GM18520 (cell line): ENCODE results near the gene MCC.

ENCODE experiments used
- ATAC-seq: cut with Tn5 transposase; IDR thresholded peaks from one replicate; pipeline ENCODE4 v1.9.1; 2021; ENCODE audit not compliant: unreplicated experiment

Gene MCC

GRCh38 chr5:113183694-113184093 is 304.6 kb downstream of the MCC start:
- ATAC-seq = no peak

- ATAC-seq = no peak
These were observed 305.5 kb downstream of the MCC start for GRCh38 chr5:113182658-113183344.

GRCh38 chr5:113181853-113182490 is 306.3 kb downstream of the MCC start:
- ATAC-seq = no peak

- no peak for ATAC-seq
These were observed 306.8 kb downstream of the MCC start for GRCh38 chr5:113181409-113181808.

- ATAC-seq = no peak
These were observed 309.1 kb downstream of the MCC start for GRCh38 chr5:113179156-113179555.

GRCh38 chr5:113178073-113178779 is 310.0 kb downstream of the MCC start:
- no peak for ATAC-seq

- ATAC-seq = no peak
These were observed 311.0 kb downstream of the MCC start for GRCh38 chr5:113177225-113177624.

- no peak for ATAC-seq
These were observed 311.5 kb downstream of the MCC start for GRCh38 chr5:113176734-113177133.

GRCh38 chr5:113176196-113176595 is 312.1 kb downstream of the MCC start:
- no peak for ATAC-seq

- peak; percentile 73 for ATAC-seq
These were observed 315.9 kb downstream of the MCC start for GRCh38 chr5:113172231-113172826.

GRCh38 chr5:113171520-113171919 is 316.7 kb downstream of the MCC start:
- ATAC-seq = no peak

- ATAC-seq = no peak
These were observed 317.5 kb downstream of the MCC start for GRCh38 chr5:113170707-113171106.

- ATAC-seq = no peak
These were observed 318.5 kb downstream of the MCC start for GRCh38 chr5:113169720-113170119.

- no peak for ATAC-seq
These were observed 320.3 kb downstream of the MCC start for GRCh38 chr5:113167985-113168384.

- ATAC-seq = no peak
These were observed 321.3 kb downstream of the MCC start for GRCh38 chr5:113166852-113167366.

- no peak for ATAC-seq
These were observed 322.0 kb downstream of the MCC start for GRCh38 chr5:113166261-113166660.

- ATAC-seq = no peak
These were observed 324.2 kb downstream of the MCC start for GRCh38 chr5:113164021-113164420.

GRCh38 chr5:113163328-113163727 is 324.9 kb downstream of the MCC start:
- no peak for ATAC-seq

GRCh38 chr5:113162770-113163169 is 325.5 kb downstream of the MCC start:
- no peak for ATAC-seq

- ATAC-seq = no peak
These were observed 326.0 kb downstream of the MCC start for GRCh38 chr5:113162208-113162607.

- ATAC-seq = no peak
These were observed 326.4 kb downstream of the MCC start for GRCh38 chr5:113161806-113162205.

- ATAC-seq = no peak
These were observed 330.4 kb downstream of the MCC start for GRCh38 chr5:113157886-113158285.
